Measurements from ENCODE around the gene CHST9. TPM values are rescaled to one million over a fixed set of nuclear protein-coding genes. Genes with fewer than 3 reads are reported as not detected.

CHST9 gene
- polyA plus RNA-seq, 1 donor from 2014 or later = 0.32 TPM

DNA sequence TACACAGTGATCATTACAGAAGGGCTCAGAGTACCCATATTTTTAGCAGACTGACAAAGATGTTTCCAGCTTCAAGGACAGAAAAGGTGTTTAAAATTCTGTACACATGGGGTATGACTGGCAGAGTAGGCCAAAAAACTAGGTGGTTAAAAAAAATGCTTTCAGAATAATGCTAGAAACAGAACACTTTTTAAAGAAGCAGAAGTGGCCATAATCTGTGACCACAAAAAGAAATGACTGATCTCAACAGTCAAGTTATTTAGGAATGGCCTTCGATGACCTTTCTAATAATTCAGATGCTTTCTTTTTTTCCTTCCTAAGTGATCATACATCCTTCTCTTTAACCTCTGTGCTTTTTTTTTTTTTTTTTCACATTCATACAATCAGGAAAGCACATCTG is 315.5 kb downstream of the CHST9 start:
- no peaks in the 10 kb centered on the region for H3K9me2 ChIP-seq (ENCODE audit: insufficient read depth, low read length)

DNA sequence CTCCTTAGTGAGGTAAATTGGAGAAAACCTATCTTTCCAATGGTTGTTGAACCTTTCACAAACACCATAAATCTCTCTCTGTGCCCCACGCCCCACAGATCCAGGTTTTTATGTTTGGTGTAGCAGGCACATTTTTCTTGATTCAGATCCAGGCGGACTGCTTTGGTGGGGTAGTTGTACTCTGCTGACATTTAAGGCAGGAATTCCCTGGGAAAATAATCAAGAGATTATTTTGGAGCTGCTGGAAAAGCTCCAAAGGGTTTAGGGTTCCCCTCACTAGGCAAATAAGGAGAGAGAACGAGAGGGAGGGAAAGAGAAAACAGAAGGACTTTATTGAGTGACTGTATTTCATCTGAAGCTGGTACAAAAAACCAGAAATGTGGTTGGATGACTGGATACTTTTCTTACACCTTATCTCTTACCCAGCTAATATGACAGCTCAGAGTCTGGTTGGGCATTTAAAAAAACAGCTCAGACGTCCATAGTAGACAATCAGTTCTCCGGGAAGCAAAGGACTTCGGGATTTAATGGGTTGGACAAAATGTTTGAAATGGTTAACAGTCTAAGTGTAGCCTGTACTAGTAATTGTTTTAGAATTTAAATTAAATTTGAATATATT is 316.0 kb downstream of the CHST9 start:
- Histone ChIP-seq H3K9ac (ENCODE audit: low read length) (no peak overlapping the region), H3K9me3 (ENCODE audit: low read length) (no peaks in the 10 kb centered on the region), H3K4me2 (ENCODE audit: low read length) (no peak overlapping the region), H3K9me2 (ENCODE audit: insufficient read depth, low read length) (no peaks in the 10 kb centered on the region), H4K20me1 (ENCODE audit: insufficient read depth) (no peaks in the 10 kb centered on the region), H3K4me3 (ENCODE audit: low read length) (no peak overlapping the region), H3K27ac (ENCODE audit: low read length) (no peak overlapping the region), H3K36me3 (ENCODE audit: insufficient read depth, low read length) (no peaks in the 10 kb centered on the region), H3K79me2 (replicated peaks; ENCODE audit: insufficient read depth, low read length) (no peaks in the 10 kb centered on the region), H3F3A (ENCODE audit: insufficient read depth, low read length, poor library complexity, severe bottlenecking) (no peaks in the 10 kb centered on the region), H3K27me3 (ENCODE audit: insufficient read depth, low read depth, low read length) (peaks cover 6% of the 10 kb centered on the region), H2AFZ (ENCODE audit: low read depth, low read length) (no peak overlapping the region)
- TF ChIP-seq, protein P1, sequence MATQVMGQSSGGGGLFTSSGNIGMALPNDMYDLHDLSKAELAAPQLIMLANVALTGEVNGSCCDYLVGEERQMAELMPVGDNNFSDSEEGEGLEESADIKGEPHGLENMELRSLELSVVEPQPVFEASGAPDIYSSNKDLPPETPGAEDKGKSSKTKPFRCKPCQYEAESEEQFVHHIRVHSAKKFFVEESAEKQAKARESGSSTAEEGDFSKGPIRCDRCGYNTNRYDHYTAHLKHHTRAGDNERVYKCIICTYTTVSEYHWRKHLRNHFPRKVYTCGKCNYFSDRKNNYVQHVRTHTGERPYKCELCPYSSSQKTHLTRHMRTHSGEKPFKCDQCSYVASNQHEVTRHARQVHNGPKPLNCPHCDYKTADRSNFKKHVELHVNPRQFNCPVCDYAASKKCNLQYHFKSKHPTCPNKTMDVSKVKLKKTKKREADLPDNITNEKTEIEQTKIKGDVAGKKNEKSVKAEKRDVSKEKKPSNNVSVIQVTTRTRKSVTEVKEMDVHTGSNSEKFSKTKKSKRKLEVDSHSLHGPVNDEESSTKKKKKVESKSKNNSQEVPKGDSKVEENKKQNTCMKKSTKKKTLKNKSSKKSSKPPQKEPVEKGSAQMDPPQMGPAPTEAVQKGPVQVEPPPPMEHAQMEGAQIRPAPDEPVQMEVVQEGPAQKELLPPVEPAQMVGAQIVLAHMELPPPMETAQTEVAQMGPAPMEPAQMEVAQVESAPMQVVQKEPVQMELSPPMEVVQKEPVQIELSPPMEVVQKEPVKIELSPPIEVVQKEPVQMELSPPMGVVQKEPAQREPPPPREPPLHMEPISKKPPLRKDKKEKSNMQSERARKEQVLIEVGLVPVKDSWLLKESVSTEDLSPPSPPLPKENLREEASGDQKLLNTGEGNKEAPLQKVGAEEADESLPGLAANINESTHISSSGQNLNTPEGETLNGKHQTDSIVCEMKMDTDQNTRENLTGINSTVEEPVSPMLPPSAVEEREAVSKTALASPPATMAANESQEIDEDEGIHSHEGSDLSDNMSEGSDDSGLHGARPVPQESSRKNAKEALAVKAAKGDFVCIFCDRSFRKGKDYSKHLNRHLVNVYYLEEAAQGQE (IDR thresholded peaks at IDR 0.05; ENCODE audit: borderline replicate concordance) = no peak
- no peak for TF ChIP-seq EP300 (conservative IDR thresholded peaks at IDR 0.05; ENCODE audit: poor library complexity, severe bottlenecking)
- TF ChIP-seq EZH2 (IDR thresholded peaks at IDR 0.05; ENCODE audit: borderline replicate concordance, insufficient read depth, low read length, poor library complexity, severe bottlenecking) = no peak
- TF ChIP-seq, protein P2, sequence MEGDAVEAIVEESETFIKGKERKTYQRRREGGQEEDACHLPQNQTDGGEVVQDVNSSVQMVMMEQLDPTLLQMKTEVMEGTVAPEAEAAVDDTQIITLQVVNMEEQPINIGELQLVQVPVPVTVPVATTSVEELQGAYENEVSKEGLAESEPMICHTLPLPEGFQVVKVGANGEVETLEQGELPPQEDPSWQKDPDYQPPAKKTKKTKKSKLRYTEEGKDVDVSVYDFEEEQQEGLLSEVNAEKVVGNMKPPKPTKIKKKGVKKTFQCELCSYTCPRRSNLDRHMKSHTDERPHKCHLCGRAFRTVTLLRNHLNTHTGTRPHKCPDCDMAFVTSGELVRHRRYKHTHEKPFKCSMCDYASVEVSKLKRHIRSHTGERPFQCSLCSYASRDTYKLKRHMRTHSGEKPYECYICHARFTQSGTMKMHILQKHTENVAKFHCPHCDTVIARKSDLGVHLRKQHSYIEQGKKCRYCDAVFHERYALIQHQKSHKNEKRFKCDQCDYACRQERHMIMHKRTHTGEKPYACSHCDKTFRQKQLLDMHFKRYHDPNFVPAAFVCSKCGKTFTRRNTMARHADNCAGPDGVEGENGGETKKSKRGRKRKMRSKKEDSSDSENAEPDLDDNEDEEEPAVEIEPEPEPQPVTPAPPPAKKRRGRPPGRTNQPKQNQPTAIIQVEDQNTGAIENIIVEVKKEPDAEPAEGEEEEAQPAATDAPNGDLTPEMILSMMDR (IDR thresholded peaks at IDR 0.05; ENCODE audit: poor library complexity, severe bottlenecking) = no peak
- TF ChIP-seq MXI1 (conservative IDR thresholded peaks at IDR 0.05; ENCODE audit: poor library complexity, severe bottlenecking) = no peak
- no peak for TF ChIP-seq SMC3 (conservative IDR thresholded peaks at IDR 0.05; ENCODE audit: poor library complexity)
- TF ChIP-seq RAD21 (conservative IDR thresholded peaks at IDR 0.05) = no peak
- no peak for TF ChIP-seq TAF1 (IDR thresholded peaks at IDR 0.05; ENCODE audit: low read depth)
- no peak for TF ChIP-seq POLR2AphosphoS5 (IDR thresholded peaks at IDR 0.05)

More for the DNA sequence above, 315.5 kb downstream of the CHST9 start:
- H3K4me2 ChIP-seq (ENCODE audit: low read length) = no peak overlapping the region
- H3K27me3 ChIP-seq (ENCODE audit: insufficient read depth, low read depth, low read length) = peaks cover under 1% of the 10 kb centered on the region
- H3K79me2 ChIP-seq (replicated peaks; ENCODE audit: insufficient read depth, low read length) = no peaks in the 10 kb centered on the region
- H3K36me3 ChIP-seq (ENCODE audit: insufficient read depth, low read length) = no peaks in the 10 kb centered on the region
- no peak overlapping the region for H3K9ac ChIP-seq (ENCODE audit: low read length)
- no peak overlapping the region for H3K4me3 ChIP-seq (ENCODE audit: low read length)
- H3K27ac ChIP-seq (ENCODE audit: low read length) = no peak overlapping the region
- no peak overlapping the region for H2AFZ ChIP-seq (ENCODE audit: low read depth, low read length)
- TF ChIP-seq, protein P2 (IDR thresholded peaks at IDR 0.05; ENCODE audit: poor library complexity, severe bottlenecking) = no peak
- TF ChIP-seq, protein P1 (IDR thresholded peaks at IDR 0.05; ENCODE audit: borderline replicate concordance) = no peak
- no peak for TF ChIP-seq EP300 (conservative IDR thresholded peaks at IDR 0.05; ENCODE audit: poor library complexity, severe bottlenecking)
- no peak for TF ChIP-seq RAD21 (conservative IDR thresholded peaks at IDR 0.05)
- no peak for TF ChIP-seq EZH2 (IDR thresholded peaks at IDR 0.05; ENCODE audit: borderline replicate concordance, insufficient read depth, low read length, poor library complexity, severe bottlenecking)
- no peak for TF ChIP-seq POLR2AphosphoS5 (IDR thresholded peaks at IDR 0.05)
- no peak for TF ChIP-seq SMC3 (conservative IDR thresholded peaks at IDR 0.05; ENCODE audit: poor library complexity)
- TF ChIP-seq MXI1 (conservative IDR thresholded peaks at IDR 0.05; ENCODE audit: poor library complexity, severe bottlenecking) = no peak
- TF ChIP-seq TAF1 (IDR thresholded peaks at IDR 0.05; ENCODE audit: low read depth) = no peak
- H4K20me1 ChIP-seq (ENCODE audit: insufficient read depth) = no peaks in the 10 kb centered on the region
- H3F3A ChIP-seq (ENCODE audit: insufficient read depth, low read length, poor library complexity, severe bottlenecking) = no peaks in the 10 kb centered on the region
- no peaks in the 10 kb centered on the region for H3K9me3 ChIP-seq (ENCODE audit: low read length)

All from neural cell (in vitro differentiated cells).